Gastrocnemius medialis (tissue), 4 donors: ENCODE results near the gene UNC119. TPM values are rescaled to one million over a fixed set of nuclear protein-coding genes. Genes with fewer than 3 reads are reported as not detected.

Experiments used
- ATAC-seq, 2 donors: fragments of 150-250 bp; one replicate each; pipeline ENCODE4 v1.9.1; 2016
- DNase-seq, 2 donors: peaks; one replicate each; pipeline ENCODE4 v3.0.0-alpha.2; 2019
- H3K27ac ChIP-seq, 4 donors: fragments of 200-600 bp; sonication (generic); 1 replicate in 1 of 4; 2 replicates in 3 of 4; pipeline ENCODE4 v1.5.1; 2016 to 2018; ENCODE audit warnings: mild to moderate bottlenecking in 2 of 4, moderate library complexity in 1 of 4
- H3K27me3 ChIP-seq, 3 donors: fragments of 200-600 bp; sonication (generic) in 2 of 3; 1 replicate in 1 of 3; 2 replicates in 2 of 3; pipeline versions ENCODE4 v1.5.1 to v1.6.0; 2016 to 2019; ENCODE audit warnings: mild to moderate bottlenecking in 1 of 3, moderate library complexity in 1 of 3
- H3K36me3 ChIP-seq, 2 donors: fragments of 200-600 bp; sonication (generic) in 1 of 2; one replicate each; pipeline ENCODE4 v1.5.1; 2017 to 2018
- H3K4me1 ChIP-seq, 2 donors: fragments of 200-600 bp; sonication (generic) in 1 of 2; one replicate each; pipeline ENCODE4 v1.5.1; 2016 to 2017; ENCODE audit warnings: mild to moderate bottlenecking in 2 of 2
- H3K4me3 ChIP-seq, 4 donors: fragments of 200-600 bp; sonication (generic) in 3 of 4; 1 replicate in 1 of 4; 2 replicates in 3 of 4; pipeline ENCODE4 v1.5.1; 2016 to 2019; ENCODE audit warnings: mild to moderate bottlenecking in 2 of 4
- H3K9me3 ChIP-seq, 3 donors: fragments of 200-600 bp; sonication (generic) in 2 of 3; 1 replicate in 1 of 3; 2 replicates in 2 of 3; pipeline ENCODE4 v1.5.1; 2016 to 2019
- CTCF ChIP-seq, 5 experiments: fragments of 450-650 bp in 3 of 5; fragments of 200-600 bp in 2 of 5; sonication (generic) in 2 of 5; IDR thresholded peaks in 4 of 5; conservative IDR thresholded peaks in 1 of 5; 1 replicate in 4 of 5; 2 replicates in 1 of 5; pipeline ENCODE4 v1.5.1; 2016 to 2019; ENCODE audit warnings: antibody characterized with exemption in 5 of 5, mild to moderate bottlenecking in 3 of 5, moderate library complexity in 3 of 5
- POLR2A ChIP-seq, 2 donors: fragments of 450-650 bp; IDR thresholded peaks; one replicate each; pipeline ENCODE4 v1.6.1; 2017; ENCODE audit warnings: antibody characterized with exemption in 2 of 2, mild to moderate bottlenecking in 2 of 2, moderate library complexity in 2 of 2
- in situ Hi-C, 4 donors: fragments of 200-750 bp; cut with MboI; loops; one replicate each; pipeline versions ENCODE4 v1.15.0 to v1.8.0; 2017; ENCODE audit warnings: low sequenced_read_pairs in 4 of 4
- intact Hi-C: fragments of 100-400 bp; cut with DNase I; formaldehyde crosslinking; loops from one replicate; pipeline ENCODE4 v1.15.1; 2023; ENCODE audit warnings: low total_unique reads
- total RNA-seq, 4 donors: library from RNA; depleted of rRNA; stranded (reverse); fragments of >200 nt; gene quantifications; one replicate each; pipeline versions ENCODE4 v1.1.0 to v1.2.3, GENCODE V29; 2016

The UNC119 gene
- total RNA-seq, 4 donors from 2014 or later = 3.1 to 10.2 (median 6.3) TPM

GRCh38 chr17:28532050-28532960, 20.1 kb downstream of the UNC119 start:
- TF ChIP-seq CTCF (IDR thresholded peaks at IDR 0.05 in 4 of 5, conservative IDR thresholded peaks at IDR 0.05 in 1 of 5) (no peak), POLR2A (IDR thresholded peaks at IDR 0.05) (no peak)
- Histone ChIP-seq H3K27ac (no peak overlapping the region), H3K4me1 (no peaks in the 10 kb centered on the region), H3K27me3 (no peaks in the 10 kb centered on the region), H3K36me3 (no peaks in the 10 kb centered on the region), H3K9me3 (no peaks in the 10 kb centered on the region), H3K4me3 (no peak overlapping the region)
- no peak for ATAC-seq
- in situ Hi-C loops (no loop called here), intact Hi-C loops (no loop called here)
- DNase-seq = no peak

- no peaks in the 10 kb centered on the region for H3K4me1 ChIP-seq
- H3K9me3 ChIP-seq = no peaks in the 10 kb centered on the region
- H3K27me3 ChIP-seq = no peaks in the 10 kb centered on the region
- no peak for TF ChIP-seq POLR2A (IDR thresholded peaks at IDR 0.05)
- TF ChIP-seq CTCF (IDR thresholded peaks at IDR 0.05 in 4 of 5, conservative IDR thresholded peaks at IDR 0.05 in 1 of 5) = no peak
- no peak overlapping the region for H3K27ac ChIP-seq
- H3K36me3 ChIP-seq = no peaks in the 10 kb centered on the region
- intact Hi-C loops = no loop called here
- ATAC-seq (no peak), DNase-seq (no peak)
- no peak overlapping the region for H3K4me3 ChIP-seq
- in situ Hi-C loops = no loop called here
These were observed 21.5 kb downstream of the UNC119 start for GRCh38 chr17:28530926-28531325.

GRCh38 chr17:28530250-28530649, 22.2 kb downstream of the UNC119 start:
- H3K4me1 ChIP-seq = no peaks in the 10 kb centered on the region
- no peak overlapping the region for H3K27ac ChIP-seq
- ATAC-seq (no peak), DNase-seq (no peak)
- in situ Hi-C loops = no loop called here
- H3K9me3 ChIP-seq = no peaks in the 10 kb centered on the region
- no peak for TF ChIP-seq POLR2A (IDR thresholded peaks at IDR 0.05)
- TF ChIP-seq CTCF (IDR thresholded peaks at IDR 0.05 in 4 of 5, conservative IDR thresholded peaks at IDR 0.05 in 1 of 5) = no peak
- intact Hi-C loops = no loop called here
- H3K4me3 ChIP-seq = no peak overlapping the region
- no peaks in the 10 kb centered on the region for H3K36me3 ChIP-seq
- no peaks in the 10 kb centered on the region for H3K27me3 ChIP-seq

- Histone ChIP-seq H3K27ac (no peak overlapping the region), H3K27me3 (no peaks in the 10 kb centered on the region), H3K4me3 (no peak overlapping the region), H3K9me3 (no peaks in the 10 kb centered on the region), H3K36me3 (no peaks in the 10 kb centered on the region), H3K4me1 (no peaks in the 10 kb centered on the region)
- in situ Hi-C loops = no loop called here
- TF ChIP-seq POLR2A (IDR thresholded peaks at IDR 0.05) = no peak
- TF ChIP-seq CTCF (IDR thresholded peaks at IDR 0.05 in 4 of 5, conservative IDR thresholded peaks at IDR 0.05 in 1 of 5) = no peak
- DNase-seq (no peak), ATAC-seq (no peak)
- intact Hi-C loops = no loop called here
These were observed 23.4 kb downstream of the UNC119 start for GRCh38 chr17:28529013-28529400.
